Activated CD4-positive, CD25-positive, alpha-beta regulatory T cell (primary cell): ENCODE data around the gene FCHO2.
"Not testable (repeated sequence)": the region's sequence is repeated elsewhere in the genome, so short reads cannot be mapped to it uniquely, and the experiment has no call there.

Experiments
- DNase-seq, 4 experiments: peaks; one replicate each; lab custom pipeline; 2025; lab: John Stamatoyannopoulos, UW

The FCHO2 gene

DNA sequence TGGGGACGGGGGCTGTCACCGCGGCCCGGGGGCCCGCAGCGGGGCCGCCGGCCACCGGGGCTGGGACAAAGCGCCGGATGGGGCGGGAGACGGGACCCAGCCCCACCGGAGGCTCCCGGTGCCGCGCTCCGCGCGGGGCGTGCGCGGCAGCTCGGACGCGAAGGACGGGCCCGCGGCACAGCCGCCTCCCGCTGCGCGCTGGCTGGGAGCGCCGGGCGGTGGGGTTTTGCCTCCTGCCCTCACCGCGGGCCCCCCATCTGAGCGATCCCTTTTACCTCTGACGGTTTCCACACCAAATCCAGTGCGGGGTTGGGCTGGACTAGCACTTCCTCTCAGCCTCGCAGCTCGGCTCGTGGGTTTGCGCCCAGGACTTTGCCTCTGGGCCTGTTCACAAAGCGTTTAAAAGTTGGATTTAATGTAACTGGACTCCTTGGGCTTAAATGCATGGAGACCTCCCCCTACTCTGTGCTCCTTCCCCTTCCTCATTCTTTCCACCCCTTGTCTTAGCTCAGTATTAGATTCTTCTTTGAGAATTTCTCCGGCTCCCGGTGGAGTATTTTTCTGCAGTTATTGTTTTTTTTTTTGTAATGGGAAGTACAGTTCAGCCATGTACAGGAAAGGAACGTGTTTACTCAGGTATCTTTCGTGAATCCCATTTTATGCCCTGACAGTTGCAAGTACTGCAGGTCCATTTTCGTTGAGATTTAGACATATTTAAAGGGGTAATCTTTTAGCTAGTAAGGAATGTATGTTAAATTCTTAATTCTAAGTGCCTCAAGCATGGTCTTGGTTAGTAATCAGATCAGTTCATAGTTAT, 691 bp downstream of the FCHO2 start:
- peak in 1 of 4 experiments; percentile 20 for DNase-seq

- no peak for DNase-seq
Observed at GRCh38 chr5:72957337-72957736, 1.5 kb downstream of the FCHO2 start.

- DNase-seq: no peak
Observed at GRCh38 chr5:72959257-72959656, 3.4 kb downstream of the FCHO2 start.

DNA sequence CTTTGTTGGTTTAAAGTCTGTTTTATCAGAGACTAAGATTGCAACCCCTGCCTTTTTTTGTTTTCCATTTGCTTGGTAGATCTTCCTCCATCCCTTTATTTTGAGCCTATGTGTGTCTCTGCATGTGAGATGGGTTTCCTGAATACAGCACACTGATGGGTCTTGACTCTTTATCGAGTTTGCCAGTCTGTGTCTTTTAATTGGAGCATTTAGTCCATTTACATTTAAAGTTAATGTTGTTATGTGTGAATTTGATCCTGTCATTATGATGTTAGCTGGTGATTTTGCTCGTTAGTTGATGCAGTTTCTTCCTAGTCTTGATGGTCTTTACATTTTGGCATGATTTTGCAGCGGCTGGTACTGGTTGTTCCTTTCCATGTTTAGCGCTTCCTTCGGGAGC, 18.6 kb downstream of the FCHO2 start:
- not testable (repeated sequence) for DNase-seq

DNA sequence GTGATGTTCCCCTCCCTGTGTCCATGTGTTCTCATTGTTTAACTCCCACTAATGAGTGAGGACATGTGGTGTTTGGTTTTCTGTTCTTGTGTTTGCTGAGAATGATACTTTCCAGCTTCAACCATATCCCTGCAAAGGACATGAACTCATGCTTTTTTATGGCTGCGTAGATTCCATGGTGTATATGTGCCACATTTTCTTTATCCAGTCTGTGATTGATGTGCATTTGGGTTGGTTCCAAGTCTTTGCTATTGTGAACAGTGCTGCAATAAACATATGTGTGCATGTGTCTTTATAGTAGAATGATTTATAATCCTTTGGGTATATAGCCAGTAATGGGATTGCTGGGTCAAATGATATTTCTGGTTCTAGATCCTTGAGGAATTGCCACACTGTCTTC, 21.0 kb downstream of the FCHO2 start:
- DNase-seq: not testable (repeated sequence)

DNA sequence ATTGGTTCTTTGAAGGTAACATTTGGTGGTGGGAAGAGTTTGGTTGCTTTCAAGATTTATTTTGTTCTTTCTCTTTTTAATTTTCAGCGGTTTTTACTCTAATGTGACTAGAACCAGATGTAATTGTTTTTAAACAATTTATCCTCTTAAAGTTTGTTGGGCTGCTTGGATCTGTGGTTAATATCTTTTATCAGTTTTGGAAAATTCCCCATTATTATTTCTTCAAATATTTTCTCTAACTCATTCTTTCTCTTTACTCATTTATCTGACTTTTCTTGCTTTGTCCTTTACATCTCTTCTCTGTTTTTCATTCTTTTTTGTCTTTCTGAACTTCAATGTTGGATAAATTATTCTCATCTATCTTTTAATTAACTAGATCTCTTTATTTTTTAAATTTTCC, 29.9 kb downstream of the FCHO2 start:
- DNase-seq: no peak

DNA sequence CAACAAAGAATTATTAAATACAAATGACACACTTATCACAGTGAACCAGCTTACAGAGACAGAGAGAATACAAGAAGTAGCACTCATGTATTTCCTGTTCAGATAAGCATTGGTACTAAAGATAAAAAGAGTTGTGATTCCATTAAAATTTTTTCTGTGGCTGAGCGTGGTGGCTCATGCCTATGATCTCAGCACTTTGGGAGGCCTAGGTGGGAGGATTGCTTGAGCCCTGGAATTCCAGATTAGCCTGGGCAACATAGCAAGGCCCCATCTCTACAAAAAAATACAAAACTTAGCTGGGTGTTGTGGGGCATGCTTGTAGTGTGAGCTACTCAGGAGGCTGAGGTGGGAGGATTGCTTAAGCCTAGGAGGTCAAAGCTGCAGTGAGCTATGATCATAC, 32.9 kb downstream of the FCHO2 start:
- DNase-seq: no peak

DNA sequence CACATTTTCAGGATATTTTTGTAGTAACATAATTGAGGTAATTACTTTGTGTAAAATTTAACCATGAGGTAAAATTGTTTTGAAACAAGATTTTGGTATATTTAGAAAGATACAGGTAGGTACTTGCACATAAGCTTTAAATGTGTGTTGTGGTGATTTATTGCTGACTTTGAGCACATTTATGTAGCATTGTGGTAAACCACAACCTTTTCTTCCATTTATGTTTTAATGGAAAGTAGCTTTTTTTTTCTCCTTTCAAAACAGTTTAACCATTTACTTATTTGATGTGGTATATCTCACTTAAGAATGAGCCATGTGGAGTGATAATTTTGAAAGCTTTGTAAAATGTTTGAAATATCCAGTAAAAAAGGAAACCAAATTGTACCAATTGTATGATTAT, 35.6 kb downstream of the FCHO2 start:
- no peak for DNase-seq

DNA sequence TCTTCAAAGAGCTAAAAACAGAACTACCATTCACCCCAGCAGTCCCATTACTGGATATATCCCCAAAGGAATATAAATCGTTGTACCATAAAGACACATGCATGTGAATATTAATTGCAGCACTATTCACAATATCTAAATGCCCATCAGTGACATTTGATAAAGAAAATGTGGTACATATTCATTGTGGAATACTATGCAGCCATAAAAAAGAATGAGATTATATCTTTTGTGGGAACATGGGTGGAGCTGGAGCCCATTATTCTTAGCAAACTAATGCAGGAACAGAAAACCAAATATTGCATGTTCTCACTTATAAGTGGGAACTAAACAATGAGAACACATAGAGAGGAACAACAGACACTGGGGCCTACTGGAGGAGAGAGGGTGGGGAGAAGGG, 38.7 kb downstream of the FCHO2 start:
- no peak for DNase-seq

GRCh38 chr5:72996632-72997031, 40.8 kb downstream of the FCHO2 start:
- no peak for DNase-seq

DNA sequence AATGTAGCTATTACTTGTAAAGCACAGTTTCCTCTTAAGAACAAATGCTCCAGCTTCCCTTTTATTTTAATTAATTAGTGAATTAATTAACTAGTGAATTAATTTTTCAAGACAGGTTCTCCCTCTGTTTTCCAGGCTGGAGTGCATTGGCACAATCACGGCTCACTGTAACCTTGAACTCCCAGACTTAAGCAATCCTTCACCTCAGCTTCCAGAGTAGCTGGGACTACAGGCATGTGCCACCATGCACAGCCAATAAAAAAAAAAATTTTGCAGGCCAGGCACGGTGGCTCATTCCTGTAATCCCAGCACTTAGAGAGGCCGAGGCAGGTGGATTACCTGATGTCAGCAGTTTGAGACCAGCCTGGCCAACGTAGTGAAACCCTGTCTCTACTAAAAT, 44.1 kb downstream of the FCHO2 start:
- no peak for DNase-seq

DNA sequence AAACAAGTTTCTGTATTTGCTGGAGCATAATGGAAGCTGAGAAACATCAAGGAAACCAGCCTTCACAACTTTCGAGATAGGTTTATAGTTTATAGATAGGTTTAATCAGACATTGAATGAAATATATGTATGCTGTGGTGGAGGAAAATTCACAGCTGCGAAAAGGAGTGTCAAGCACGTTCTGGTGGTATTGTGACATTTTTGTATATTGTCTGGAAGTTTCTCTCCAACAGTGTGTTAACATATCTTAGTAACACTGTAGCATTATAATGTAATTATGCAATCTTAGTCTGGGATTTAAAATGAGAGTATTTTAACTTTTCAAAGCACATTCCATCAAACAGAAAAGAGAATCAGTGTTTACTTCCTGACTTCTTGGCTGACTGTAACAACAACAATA, 50.0 kb downstream of the FCHO2 start:
- no peak for DNase-seq

DNA sequence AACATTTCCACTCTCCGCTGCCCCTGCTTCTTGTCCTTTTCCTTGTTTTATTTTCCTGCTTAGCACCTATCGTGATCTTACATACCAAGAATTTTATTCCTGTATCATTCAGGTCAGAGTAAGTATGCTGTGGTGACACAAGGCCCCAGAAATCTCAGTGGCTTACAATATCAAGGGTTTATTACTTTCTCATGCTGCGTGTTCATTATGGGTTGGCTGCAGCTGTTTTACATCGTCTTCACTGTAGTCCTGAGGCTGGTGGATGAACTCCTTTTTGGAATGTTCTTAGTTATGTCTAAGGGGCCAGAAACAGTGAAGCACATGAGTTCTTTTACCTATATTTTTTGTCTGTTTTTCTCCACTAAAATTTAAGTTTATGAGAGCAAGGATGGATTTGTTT, 51.2 kb downstream of the FCHO2 start:
- no peak for DNase-seq

GRCh38 chr5:73008831-73009230, 53.0 kb downstream of the FCHO2 start:
- no peak for DNase-seq

DNA sequence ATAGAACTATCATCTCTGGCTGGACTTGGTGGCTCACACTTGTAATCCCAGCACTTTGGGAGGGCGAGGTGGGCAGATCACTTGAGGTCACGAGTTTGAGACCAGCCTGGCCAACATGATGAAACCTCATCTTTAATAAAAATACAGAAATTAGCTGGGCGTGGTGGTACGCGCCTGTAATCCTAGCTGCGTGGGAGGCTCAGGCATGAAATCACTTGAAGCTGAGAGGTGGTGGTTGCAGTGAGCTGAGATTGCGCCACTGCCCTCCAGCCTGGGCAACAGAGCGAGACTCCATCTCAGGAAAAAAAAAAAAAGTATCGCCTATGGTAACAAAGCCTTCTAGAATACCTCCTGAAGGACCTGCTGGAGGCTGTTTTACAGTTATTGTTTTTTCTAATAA, 55.8 kb downstream of the FCHO2 start:
- DNase-seq: not testable (repeated sequence)

DNA sequence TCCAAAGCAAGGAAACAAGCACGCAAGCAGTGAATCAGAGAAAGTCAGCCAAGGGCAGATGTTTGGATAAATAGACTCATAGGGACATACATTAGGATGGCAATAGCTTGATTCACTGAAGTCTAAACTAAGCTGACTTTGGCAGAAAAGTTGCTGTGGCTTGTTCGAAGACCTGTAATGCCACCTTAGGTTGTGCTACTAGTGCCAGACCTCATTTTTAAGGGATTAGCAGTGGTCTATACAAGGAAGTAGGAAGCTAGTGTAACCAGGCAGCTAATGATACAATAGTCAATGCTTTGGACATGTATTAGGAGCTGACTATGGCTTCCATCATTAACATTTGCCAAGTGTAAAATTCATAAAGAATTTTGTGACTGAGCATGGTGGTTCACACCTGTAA, 63.1 kb downstream of the FCHO2 start:
- no peak for DNase-seq

DNA sequence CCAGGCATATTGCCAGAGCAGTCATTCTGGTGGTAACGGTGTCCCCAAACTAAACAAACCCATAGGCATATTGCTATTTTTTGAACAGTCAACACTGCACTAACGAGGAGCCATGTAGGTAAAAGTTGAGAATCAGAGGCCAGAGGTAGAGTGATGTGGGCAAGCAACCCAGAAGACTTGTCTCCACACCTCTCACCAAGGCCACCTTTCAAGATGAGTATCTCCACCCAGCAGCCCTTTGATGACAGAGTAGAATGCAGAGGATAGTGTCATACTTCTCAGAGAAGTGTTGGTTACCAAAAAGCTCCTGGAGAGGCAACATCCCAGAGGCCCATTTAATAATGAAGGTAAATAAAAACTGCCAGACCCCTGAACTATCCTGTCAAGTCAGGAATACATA, 63.9 kb downstream of the FCHO2 start:
- DNase-seq: no peak

DNA sequence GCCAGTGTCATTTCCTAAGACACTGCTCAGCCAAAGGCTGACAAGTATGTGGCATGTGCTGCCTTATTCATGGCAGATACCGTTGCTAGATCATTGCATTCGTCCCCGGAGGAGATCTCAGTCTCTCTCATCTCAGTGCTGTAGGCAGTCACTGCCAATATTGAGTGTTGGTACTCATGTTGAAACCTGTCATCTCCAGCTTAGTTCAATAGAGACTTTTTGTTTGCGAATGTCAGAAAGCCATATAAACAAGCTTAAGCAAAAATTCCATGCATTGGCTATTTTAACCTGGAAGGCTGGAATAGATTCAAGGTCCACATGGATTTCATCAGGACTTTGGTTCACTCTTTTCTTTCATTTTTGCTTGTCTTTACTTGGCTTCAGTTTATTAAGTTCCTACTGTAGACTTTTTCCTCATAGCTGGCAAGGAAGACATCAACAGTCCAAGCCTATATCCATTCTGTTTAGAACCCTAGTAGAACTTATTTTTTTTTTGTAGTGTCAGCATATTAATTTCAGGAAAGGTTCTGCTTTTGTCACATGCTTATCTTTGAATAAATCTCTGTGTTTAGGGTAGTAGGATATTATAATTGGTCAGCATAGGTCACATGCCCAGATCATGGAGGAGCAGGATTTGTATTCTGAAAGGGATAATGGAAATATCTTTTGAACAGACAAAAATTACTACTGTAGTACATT, 66.8 kb downstream of the FCHO2 start:
- DNase-seq: no peak

GRCh38 chr5:73024946-73025544, 69.2 kb downstream of the FCHO2 start:
- DNase-seq: not testable (repeated sequence)

DNA sequence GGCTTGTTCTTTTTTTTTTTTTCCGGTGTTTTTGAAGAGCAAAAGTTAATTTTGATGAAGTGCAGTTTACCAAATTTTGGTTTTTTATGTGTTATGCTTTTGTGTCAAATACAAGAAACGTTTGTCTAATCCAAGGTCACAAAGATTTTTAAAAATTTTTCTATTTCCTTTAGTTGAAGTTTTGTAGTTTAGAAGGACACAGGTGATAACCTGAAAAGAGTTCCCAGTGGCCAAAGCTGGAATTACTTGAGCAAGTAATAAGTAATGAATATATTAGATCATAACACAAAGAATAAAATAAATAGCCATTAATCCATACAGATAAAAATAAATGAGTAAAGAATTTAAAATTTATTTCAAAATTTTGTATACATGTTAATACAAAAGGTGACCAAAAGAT, 71.5 kb downstream of the FCHO2 start:
- no peak for DNase-seq

DNA sequence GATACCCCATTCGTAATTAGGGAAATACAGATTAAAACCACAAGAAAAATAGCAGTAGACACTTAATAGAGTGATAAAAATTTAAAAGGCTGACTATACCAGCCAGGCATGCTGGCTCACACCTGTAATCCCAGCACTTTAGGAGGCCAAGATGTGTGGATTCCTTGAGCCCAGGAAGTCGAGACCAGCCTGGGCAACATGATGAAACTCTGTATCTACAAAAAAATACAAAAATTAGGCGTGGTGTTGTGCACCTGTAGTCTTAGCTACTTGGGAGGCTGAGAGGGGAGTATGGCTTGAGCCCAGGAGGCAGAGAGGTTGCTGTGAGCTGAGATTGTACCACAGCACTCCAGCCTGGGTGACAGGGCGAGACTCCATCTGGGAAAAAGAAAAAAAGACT, 72.0 kb downstream of the FCHO2 start:
- no peak for DNase-seq

GRCh38 chr5:73028991-73029595, 73.3 kb downstream of the FCHO2 start:
- DNase-seq: no peak

GRCh38 chr5:73030531-73030930, 74.7 kb downstream of the FCHO2 start:
- no peak for DNase-seq
